H9 (cell line): Measurements from ENCODE around the gene OTUD4. TPM values are rescaled to one million over a fixed set of nuclear protein-coding genes. Genes with fewer than 3 reads are reported as not detected.

Experiments used
- DNase-seq: peaks from one replicate; pipeline ENCODE4 v3.0.0-alpha.2; 2017
- H2AFZ ChIP-seq: one replicate; pipeline ENCODE4 v1.6.1; 2013; ENCODE audit warnings: mild to moderate bottlenecking, low read length, control low read depth, moderate library complexity
- H2AK5ac ChIP-seq: 2 replicates; pipeline ENCODE4 v1.6.1; 2013; ENCODE audit warnings: low read length, control low read depth, mixed read lengths; ENCODE audit not compliant: insufficient read length
- H2BK120ac ChIP-seq: one replicate; pipeline ENCODE4 v1.6.1; 2013; ENCODE audit warnings: low read depth, mild to moderate bottlenecking, low read length, control low read depth, inconsistent platforms; ENCODE audit not compliant: poor library complexity, severe bottlenecking
- H2BK12ac ChIP-seq: 2 replicates; pipeline ENCODE4 v1.6.1; 2013; ENCODE audit warnings: low read length, control low read depth, mixed read lengths, low read depth; ENCODE audit not compliant: insufficient read length
- H2BK15ac ChIP-seq: 2 replicates; pipeline ENCODE4 v1.6.1; 2013; ENCODE audit warnings: low read depth, low read length, control low read depth
- H2BK20ac ChIP-seq: one replicate; pipeline ENCODE4 v1.6.1; 2013; ENCODE audit warnings: low read depth, mild to moderate bottlenecking, low read length, control low read depth, inconsistent platforms; ENCODE audit not compliant: poor library complexity, severe bottlenecking
- H2BK5ac ChIP-seq: 2 replicates; pipeline ENCODE4 v1.6.1; 2013; ENCODE audit warnings: low read length, control low read depth, mixed read lengths; ENCODE audit not compliant: insufficient read length
- H3K14ac ChIP-seq: 2 replicates; pipeline ENCODE4 v1.6.1; 2013; ENCODE audit warnings: low read length, control low read depth; ENCODE audit not compliant: insufficient read depth
- H3K18ac ChIP-seq: 2 replicates; pipeline ENCODE4 v1.6.1; 2013; ENCODE audit warnings: low read depth, mild to moderate bottlenecking, mixed read lengths, low read length, control low read depth; ENCODE audit not compliant: insufficient read length
- H3K23ac ChIP-seq: 2 replicates; pipeline ENCODE4 v1.6.1; 2013; ENCODE audit warnings: low read length, control low read depth, mixed read lengths, low read depth; ENCODE audit not compliant: insufficient read length
- H3K23me2 ChIP-seq: 2 replicates; pipeline ENCODE4 v1.6.1; 2013; ENCODE audit warnings: low read depth, mild to moderate bottlenecking, mixed read lengths, low read length, control low read depth; ENCODE audit not compliant: insufficient read length, poor library complexity, severe bottlenecking
- H3K27ac ChIP-seq: 2 replicates; pipeline ENCODE4 v1.5.1; 2013; ENCODE audit warnings: low read length, control low read depth, mixed read lengths, low read depth; ENCODE audit not compliant: insufficient read length
- H3K27me3 ChIP-seq: 2 replicates; pipeline ENCODE4 v1.6.1; 2013; ENCODE audit warnings: low read length, control low read depth, inconsistent platforms; ENCODE audit not compliant: insufficient read depth
- H3K4ac ChIP-seq: 2 replicates; pipeline ENCODE4 v1.6.1; 2013; ENCODE audit warnings: low read depth, mild to moderate bottlenecking, control low read depth, inconsistent platforms, low read length, moderate library complexity
- H3K4me1 ChIP-seq: 2 replicates; pipeline ENCODE4 v1.6.1; 2013; ENCODE audit warnings: low read length, control low read depth, inconsistent platforms; ENCODE audit not compliant: insufficient read depth
- H3K4me2 ChIP-seq: 2 replicates; pipeline ENCODE4 v1.6.1; 2013; ENCODE audit warnings: low read length, control low read depth, mixed read lengths; ENCODE audit not compliant: insufficient read length, insufficient read depth
- H3K56ac ChIP-seq: 2 replicates; pipeline ENCODE4 v1.6.1; 2013; ENCODE audit warnings: low read depth, mild to moderate bottlenecking, mixed read lengths, low read length, control low read depth; ENCODE audit not compliant: insufficient read length
- H3K79me1 ChIP-seq: 2 replicates; pipeline ENCODE4 v1.6.1; 2013; ENCODE audit warnings: low read depth, mild to moderate bottlenecking, moderate library complexity, low read length, control low read depth, inconsistent platforms; ENCODE audit not compliant: insufficient read depth, poor library complexity, severe bottlenecking
- H3K79me2 ChIP-seq: 2 replicates; pipeline ENCODE4 v1.6.1; 2013; ENCODE audit warnings: low read length, control low read depth, inconsistent platforms; ENCODE audit not compliant: insufficient read depth
- H3K9ac ChIP-seq: 2 replicates; pipeline ENCODE4 v1.6.1; 2013; ENCODE audit warnings: low read length, control low read depth, mixed read lengths; ENCODE audit not compliant: insufficient read length; ENCODE audit errors: extremely low read depth
- H3K9me3 ChIP-seq: one replicate; pipeline ENCODE4 v1.6.1; 2013; ENCODE audit warnings: low read depth, low read length, inconsistent platforms; ENCODE audit not compliant: control insufficient read depth
- H3T11ph ChIP-seq: one replicate; pipeline ENCODE4 v1.6.1; 2013; ENCODE audit warnings: mild to moderate bottlenecking, low read length, control low read depth, inconsistent platforms
- H4K20me1 ChIP-seq: one replicate; pipeline ENCODE4 v1.6.1; 2013; ENCODE audit not compliant: control insufficient read depth, insufficient read length, insufficient read depth
- H4K5ac ChIP-seq: 2 replicates; pipeline ENCODE4 v1.6.1; 2013; ENCODE audit warnings: low read depth, mild to moderate bottlenecking, mixed read lengths, low read length, control low read depth; ENCODE audit not compliant: insufficient read length
- H4K8ac ChIP-seq: replicated peaks from 2 replicates; pipeline ENCODE4 v1.6.1; 2013; ENCODE audit warnings: low read length, control low read depth, mixed read lengths, low read depth; ENCODE audit not compliant: insufficient read length
- H4K91ac ChIP-seq: 2 replicates; pipeline ENCODE4 v1.6.1; 2013; ENCODE audit warnings: low read depth, mild to moderate bottlenecking, moderate library complexity, mixed read lengths, low read length, control low read depth; ENCODE audit not compliant: insufficient read length
- H3K27ac Mint-ChIP-seq, 3 experiments: 2 replicates in 2 of 3; 3 replicates in 1 of 3; pipeline ENCODE4 v1.8.0; 2020 to 2021; ENCODE audit warnings: mixed read lengths in 3 of 3, mild to moderate bottlenecking in 1 of 3, moderate library complexity in 1 of 3
- H3K27me3 Mint-ChIP-seq: 2 replicates; pipeline ENCODE4 v1.8.0; 2021; ENCODE audit warnings: low read depth, mild to moderate bottlenecking, moderate library complexity, mixed read lengths
- H3K36me3 Mint-ChIP-seq, 3 experiments: 2 replicates in 2 of 3; 3 replicates in 1 of 3; pipeline ENCODE4 v1.8.0; 2020 to 2021; ENCODE audit warnings: low read depth in 3 of 3, mixed read lengths in 3 of 3; ENCODE audit not compliant: insufficient read depth in 1 of 3
- H3K4me1 Mint-ChIP-seq, 2 experiments: 2 replicates each; pipeline ENCODE4 v1.8.0; 2020; ENCODE audit warnings: mixed read lengths in 2 of 2
- H3K4me3 Mint-ChIP-seq, 2 experiments: 2 replicates in 1 of 2; 3 replicates in 1 of 2; pipeline ENCODE4 v1.8.0; 2020 to 2021; ENCODE audit warnings: mild to moderate bottlenecking in 2 of 2, mixed read lengths in 2 of 2, moderate library complexity in 1 of 2
- H3K9me3 Mint-ChIP-seq, 2 experiments: 2 replicates in 1 of 2; 3 replicates in 1 of 2; pipeline ENCODE4 v1.8.0; 2020; ENCODE audit warnings: mild to moderate bottlenecking in 2 of 2, mixed read lengths in 2 of 2, moderate library complexity in 1 of 2
- WGBS: extraction: QIAGEN DNeasy Blood & Tissue Kit; methylation state at CpG from one replicate; pipeline ENCODE4 v1.1.7; 2013; ENCODE audit warnings: missing lambda C conversion rate, low lambda C conversion rate, mixed read lengths; ENCODE audit not compliant: insufficient read length; ENCODE audit errors: extremely low coverage; 5-methylcytosine and 5-hydroxymethylcytosine counted together
- total RNA-seq: library from RNA; stranded (reverse); gene quantifications from 2 replicates; pipeline ENCODE4 v1.2.1, GENCODE V29; 2021
- TF ChIP-seq, protein P1 (sequence below): fragments of 200-600 bp; sonication (generic); conservative IDR thresholded peaks from 3 replicates; pipeline ENCODE4 v1.8.0; 2021; ENCODE audit warnings: antibody characterized with exemption, mild to moderate bottlenecking

OTUD4 gene
- total RNA-seq, 1 experiment from 2014 or later, result 59.0 TPM

DNA sequence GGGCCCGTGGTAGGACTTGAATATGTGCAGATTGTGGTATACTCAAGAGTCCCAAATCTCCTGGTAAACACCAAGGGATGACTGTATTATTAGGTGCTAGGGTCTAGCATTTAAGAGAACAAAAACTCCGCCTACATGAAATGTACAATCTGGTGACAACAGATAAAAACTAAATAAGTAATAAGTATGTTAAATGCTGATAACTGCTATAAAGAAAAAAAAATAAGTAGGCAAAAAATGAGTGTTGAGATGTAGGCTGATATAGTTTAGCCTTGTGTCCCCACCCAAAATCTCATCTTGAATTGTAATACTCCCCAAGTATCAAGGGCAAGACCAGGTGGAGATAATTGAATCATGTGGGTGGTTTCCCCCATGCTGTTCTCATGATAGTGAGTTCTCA is 23.4 kb downstream of the OTUD4 start:
- Histone ChIP-seq H2BK120ac (no peak overlapping the region), H3K18ac (no peak overlapping the region), H3K14ac (no peak overlapping the region), H3K9me3 (no peaks in the 10 kb centered on the region), H3K23me2 (no peaks in the 10 kb centered on the region), H3T11ph (no peak overlapping the region), H3K27ac (no peak overlapping the region), H3K9ac (no peak overlapping the region), H3K79me2 (peaks cover 2% of the 10 kb centered on the region), H2BK15ac (no peak overlapping the region), H3K4me2 (no peak overlapping the region), H3K23ac (no peak overlapping the region), H3K27me3 (no peaks in the 10 kb centered on the region), H3K56ac (no peak overlapping the region), H2AFZ (no peak overlapping the region), H2BK20ac (peak overlapping the region; percentile 83), H3K4me1 (no peaks in the 10 kb centered on the region), H2BK5ac (no peak overlapping the region), H2BK12ac (no peak overlapping the region), H4K20me1 (no peaks in the 10 kb centered on the region), H3K79me1 (no peaks in the 10 kb centered on the region), H3K4ac (no peak overlapping the region), H4K8ac (no peak overlapping the region), H2AK5ac (no peak overlapping the region), H4K5ac (no peak overlapping the region), H4K91ac (no peak overlapping the region)
- DNase-seq, result no peak
- no peaks in the 10 kb centered on the region for H3K4me1 Mint-ChIP-seq
- no peak overlapping the region for H3K27ac Mint-ChIP-seq
- H3K36me3 Mint-ChIP-seq, result peaks cover 19 to 79% (median 56%) of the 10 kb centered on the region in 3 experiments
- WGBS, result no CpG with 5 or more reads among the region's 2 CpGs
- TF ChIP-seq, protein P1, sequence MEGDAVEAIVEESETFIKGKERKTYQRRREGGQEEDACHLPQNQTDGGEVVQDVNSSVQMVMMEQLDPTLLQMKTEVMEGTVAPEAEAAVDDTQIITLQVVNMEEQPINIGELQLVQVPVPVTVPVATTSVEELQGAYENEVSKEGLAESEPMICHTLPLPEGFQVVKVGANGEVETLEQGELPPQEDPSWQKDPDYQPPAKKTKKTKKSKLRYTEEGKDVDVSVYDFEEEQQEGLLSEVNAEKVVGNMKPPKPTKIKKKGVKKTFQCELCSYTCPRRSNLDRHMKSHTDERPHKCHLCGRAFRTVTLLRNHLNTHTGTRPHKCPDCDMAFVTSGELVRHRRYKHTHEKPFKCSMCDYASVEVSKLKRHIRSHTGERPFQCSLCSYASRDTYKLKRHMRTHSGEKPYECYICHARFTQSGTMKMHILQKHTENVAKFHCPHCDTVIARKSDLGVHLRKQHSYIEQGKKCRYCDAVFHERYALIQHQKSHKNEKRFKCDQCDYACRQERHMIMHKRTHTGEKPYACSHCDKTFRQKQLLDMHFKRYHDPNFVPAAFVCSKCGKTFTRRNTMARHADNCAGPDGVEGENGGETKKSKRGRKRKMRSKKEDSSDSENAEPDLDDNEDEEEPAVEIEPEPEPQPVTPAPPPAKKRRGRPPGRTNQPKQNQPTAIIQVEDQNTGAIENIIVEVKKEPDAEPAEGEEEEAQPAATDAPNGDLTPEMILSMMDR, result no peak
- no peaks in the 10 kb centered on the region for H3K27me3 Mint-ChIP-seq
- no peak overlapping the region for H3K4me3 Mint-ChIP-seq
- H3K9me3 Mint-ChIP-seq, result no peaks in the 10 kb centered on the region
